NCI-H510A (cell line): ENCODE data around the gene ESPN.
"Not testable (repeated sequence)": the region's sequence is repeated elsewhere in the genome, so short reads cannot be mapped to it uniquely, and the experiment has no call there.

ENCODE experiments used
- DNase-seq: peaks from one replicate; lab custom pipeline; 2025; lab: John Stamatoyannopoulos, UW

The ESPN gene

DNA sequence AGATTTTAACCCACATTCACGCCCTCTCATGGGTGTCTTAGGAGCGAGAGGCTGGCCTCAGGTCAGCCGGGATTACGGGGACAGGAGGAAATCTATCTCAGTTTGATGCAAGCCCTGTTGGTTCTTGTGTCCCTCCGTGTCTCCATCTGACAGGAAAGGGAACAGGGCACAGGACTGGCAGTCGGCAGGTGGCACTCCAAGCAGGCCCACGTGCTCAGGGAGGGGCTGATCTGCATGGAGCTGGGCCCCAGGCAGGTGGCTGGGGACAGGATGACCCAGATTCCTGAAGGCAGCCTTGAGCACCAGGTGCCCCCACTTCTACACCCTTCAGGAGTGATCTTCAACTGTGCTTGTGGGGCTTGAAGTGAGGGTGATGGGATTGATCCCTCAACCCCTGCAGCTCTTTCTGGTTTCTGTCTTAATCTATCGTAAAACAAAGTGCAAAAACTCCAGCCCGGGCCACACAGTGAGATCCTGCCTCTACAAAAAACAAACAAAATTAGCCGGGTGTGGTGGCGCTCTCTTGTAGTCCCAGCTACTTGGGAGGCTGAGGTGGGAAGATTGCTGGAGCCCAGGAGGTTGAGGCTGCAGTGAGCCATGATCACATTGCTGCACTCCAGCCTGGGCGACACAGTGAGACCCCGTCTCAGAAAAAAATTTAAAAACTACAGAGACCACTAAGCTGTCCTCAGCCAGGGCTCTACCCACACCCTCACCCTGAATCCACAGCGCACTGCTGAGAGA lies 58.6 kb downstream of the ESPN start:
- peak; percentile 90 for DNase-seq

GRCh38 chr1:6483761-6484117 lies 59.2 kb downstream of the ESPN start:
- no peak for DNase-seq

DNA sequence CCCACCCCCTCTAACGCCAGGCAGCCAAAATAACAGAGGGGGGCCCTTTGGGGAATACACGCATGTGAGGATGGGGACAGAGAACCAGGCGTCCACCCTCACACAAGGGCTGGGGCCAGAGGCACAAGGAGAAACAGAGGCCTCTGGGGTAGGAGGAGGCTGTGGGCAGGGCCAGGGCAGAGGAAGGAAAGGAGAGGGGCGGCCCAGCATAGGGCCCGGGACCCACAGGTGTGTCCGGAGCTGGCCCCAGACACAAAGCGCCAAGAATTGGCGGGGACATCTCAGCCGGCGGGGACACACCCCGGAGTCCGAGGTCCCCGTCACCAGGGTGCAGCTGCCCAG lies 60.2 kb downstream of the ESPN start:
- DNase-seq: no peak

GRCh38 chr1:6485168-6486101 lies 60.9 kb downstream of the ESPN start:
- DNase-seq: no peak

DNA sequence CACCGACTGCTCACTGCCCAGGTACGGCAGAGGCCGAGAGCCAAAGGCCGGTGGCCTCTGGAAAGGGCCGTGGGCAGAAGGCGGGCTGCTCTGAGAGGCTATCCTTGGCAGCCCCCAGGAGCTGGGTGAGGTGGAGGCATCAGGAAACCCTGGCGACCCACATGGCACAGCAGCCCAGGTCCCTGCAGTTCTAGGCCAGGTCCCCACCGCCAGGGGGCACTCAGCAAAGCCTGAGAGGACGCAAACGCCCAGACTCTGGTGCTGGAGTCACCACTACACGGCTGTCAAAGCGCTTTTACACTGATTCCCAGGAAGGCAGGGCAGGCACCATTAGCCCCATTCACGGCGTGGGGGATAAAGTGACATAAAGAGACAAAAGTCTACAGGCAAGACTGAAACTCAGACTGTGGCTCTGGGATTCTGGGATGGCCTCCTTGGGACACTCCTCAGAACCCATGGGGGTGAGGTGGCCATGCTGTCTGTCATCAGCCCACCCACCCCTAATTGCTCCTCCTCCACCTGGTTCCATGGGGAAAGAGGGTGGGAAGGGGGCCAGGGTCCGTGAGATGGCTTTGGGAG lies 61.9 kb downstream of the ESPN start:
- peak; percentile 89 for DNase-seq

GRCh38 chr1:6487804-6488484 lies 63.4 kb downstream of the ESPN start:
- DNase-seq: no peak

DNA sequence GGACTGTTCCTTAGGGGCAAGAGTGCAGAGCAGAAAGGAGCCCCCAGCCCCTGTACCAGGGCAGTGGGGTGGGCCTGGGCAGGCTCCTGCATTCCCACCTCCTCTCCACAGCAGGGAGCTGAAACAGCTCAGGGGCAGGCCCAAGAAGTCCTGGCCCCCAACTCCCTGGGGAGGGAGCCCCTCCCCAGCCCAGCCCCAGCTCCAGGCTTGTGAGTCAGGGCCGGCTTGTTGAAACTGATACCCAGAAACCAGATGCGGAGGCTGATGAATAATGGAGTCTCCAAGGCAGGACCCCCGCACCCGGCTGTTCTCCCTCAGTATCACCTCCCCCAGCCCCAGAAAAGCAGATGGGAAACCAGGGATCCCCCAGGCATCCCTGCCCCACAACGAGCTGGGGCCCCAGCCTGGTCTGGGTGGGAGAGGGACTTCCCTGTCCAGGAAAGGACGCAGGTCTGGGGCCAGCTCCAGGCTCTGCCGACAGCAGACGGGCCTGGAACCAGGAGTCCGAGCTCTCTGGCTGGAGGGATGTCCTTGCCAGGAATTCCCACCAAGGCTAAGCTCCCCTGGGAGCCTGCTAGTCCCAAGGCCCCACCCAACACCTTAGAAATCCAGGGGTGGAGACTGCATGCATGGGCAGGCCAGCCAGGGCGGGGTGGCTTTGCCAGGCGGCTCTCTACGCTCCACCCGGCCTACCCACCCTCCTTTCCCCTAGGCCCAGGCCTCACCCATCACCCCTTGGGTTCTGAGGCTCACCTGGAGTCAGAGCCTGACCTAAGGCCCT lies 64.2 kb downstream of the ESPN start:
- DNase-seq: no peak

DNA sequence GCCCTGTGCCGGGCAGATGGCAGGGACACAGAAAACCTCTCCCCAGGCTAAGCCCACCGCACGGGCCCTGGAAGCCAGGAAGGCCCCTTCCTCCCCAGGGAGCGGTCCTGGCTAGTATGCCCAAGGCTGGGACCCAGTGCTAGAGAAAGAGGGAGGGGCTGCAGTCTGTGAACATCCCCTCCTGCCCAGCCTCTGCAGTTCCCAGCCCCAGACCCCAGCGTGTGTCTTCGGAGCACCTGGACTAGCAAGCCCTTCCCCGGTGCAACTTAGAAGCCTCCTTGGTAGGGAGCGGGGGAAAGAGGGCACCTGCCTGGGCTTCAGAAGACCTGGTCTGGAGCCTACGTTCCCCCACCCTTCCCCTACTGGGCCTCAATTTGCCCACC lies 64.8 kb downstream of the ESPN start:
- no peak for DNase-seq

DNA sequence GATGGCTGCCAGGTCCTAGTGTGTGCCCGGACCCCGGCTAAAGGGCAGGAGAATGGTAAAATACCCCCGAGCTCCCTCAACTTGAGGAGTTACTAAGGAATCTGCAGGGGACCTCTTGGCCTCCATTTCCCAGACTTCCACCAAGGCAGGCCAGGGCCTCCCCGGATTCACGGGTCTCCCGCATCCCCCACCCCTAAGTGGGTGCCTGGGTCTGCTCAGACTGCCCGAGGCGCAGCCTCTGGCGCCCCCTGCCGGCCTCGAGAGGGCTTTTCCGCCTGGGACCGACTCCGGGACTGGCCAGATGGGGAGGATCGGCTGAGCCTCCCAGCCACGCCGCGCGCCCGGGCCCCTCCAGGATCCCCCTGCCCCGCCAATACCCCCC lies 65.2 kb downstream of the ESPN start:
- peak; percentile 51 for DNase-seq

DNA sequence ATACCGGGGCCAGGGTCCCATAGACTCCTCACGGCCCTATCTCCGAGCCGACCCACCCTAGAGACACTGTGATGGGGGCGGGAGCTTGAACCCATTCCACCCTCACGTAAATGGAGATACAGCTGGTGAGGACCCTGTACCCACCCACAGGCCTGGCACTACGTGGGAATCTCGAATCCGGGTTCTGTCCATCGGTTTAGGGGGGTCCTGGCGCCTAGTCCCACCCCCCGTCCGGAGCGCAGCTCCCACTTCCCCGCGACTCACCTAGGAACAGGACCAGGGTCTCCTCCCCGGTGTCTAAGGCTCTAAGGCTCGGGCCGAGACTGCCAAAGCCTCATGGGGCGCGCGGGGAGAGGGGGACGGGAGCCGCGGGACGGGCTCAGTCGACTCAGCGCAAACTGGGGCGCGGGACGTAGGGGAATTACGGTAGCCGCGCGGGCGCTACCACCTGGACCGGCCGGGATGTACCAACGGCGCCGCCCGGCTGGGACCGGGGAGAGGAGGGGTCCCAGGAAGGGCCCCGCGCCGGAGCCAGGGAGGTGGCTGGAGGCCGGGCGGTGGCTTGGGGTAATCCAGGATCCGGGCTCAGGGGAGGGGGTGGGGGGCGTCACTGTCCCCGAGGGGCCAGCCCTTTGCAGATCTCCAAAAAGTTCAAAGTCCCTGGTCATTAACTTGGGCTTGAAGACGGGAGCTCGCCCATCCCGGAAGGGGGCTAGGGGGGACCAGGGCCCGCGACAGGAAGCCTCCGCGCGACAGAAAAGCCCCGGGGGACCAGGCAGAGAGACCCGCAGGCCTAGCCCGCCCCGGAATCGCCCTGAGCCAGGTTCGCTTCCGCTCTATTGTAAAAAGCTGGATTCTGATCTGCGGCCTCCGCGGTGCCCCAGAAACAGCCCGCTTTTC lies 65.9 kb downstream of the ESPN start:
- peak; percentile 84 for DNase-seq

DNA sequence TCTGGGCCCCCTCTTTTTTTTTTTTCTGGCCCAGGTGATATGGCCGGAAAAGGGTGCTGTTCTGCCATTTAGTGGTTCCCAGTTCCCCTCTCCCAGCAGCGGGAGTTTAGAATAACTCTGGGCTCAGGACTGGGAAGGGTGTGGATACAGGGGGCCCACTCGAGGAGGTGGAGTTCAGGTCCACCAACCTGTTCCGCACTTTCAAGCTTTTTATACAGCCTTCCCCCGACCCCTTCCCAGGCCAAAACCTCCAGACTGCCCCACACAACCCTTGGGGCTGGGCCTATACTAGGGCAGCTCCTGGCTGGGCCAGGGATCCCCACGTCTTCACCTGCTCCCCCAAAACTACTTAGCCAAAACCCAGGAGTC lies 66.5 kb downstream of the ESPN start:
- no peak for DNase-seq

DNA sequence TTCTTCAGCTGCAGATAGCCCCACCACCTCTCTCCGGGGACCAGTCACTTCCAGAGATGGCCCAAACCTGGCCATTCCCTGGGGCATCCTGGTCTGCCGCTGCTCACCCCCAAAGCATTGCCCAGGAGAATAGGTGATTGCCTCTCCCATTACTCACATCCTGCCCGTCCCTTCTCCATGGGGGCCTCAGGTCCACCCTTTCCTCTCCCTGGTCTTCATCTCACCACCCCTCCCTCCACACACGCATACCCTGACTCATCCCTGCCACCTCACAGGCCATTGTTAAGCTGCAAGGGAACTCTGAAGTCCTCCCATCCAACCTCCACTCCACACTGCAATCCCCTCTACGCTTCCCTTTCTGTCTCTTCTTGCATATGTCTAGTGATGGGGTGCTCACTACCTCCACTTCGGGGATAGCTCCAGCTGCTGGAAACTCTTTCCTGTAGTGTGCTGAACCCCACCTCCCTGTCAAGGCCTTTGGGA lies 66.9 kb downstream of the ESPN start, which contains the start of gene PLEKHG5:
Gene PLEKHG5, minus strand, starts transcription at position 188 of the 483 bp plus-strand sequence. CDS start 14,096 bp downstream, outside the sequence.
- no peak for DNase-seq

DNA sequence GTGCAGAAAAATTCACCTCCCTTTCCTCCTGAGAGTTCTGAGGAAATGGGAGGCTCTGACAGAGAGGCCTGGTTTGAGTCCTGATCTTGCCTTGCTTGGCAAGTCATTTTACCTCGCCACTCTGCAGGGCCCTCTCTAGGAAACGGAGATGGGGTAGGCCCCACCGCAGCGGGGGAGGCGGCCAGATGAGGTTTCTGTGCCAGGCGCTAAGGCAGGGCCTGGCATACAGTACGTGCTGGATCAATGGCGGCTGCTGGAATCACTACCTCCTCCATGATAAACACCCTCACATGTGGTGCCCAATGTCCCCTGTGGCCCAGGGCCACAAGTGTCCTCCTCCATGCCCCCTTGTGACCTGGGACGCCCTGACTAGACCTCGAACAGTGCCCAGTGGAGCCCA lies 67.4 kb downstream of the ESPN start:
- DNase-seq: no peak

DNA sequence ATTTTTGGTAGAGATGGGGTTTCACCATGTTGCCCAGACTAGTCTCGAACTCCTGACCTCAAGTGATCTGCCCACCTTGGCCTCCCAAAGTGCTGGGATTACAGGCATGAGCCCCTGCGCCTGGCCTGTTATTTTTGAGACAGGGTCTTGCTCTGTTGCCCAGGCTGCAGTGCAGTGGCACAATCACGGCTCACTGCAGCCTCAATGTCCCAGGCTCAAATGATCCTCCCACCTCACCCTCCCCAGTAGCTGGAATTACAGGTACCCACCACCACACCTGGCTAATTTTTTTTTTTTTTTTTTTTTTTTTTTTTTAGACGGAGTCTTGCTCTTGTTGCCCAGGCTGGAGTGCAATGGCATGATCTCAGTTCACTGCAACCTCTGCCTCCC lies 69.3 kb downstream of the ESPN start:
- DNase-seq: not testable (repeated sequence)

GRCh38 chr1:6494627-6495026 lies 70.1 kb downstream of the ESPN start:
- DNase-seq: no peak

DNA sequence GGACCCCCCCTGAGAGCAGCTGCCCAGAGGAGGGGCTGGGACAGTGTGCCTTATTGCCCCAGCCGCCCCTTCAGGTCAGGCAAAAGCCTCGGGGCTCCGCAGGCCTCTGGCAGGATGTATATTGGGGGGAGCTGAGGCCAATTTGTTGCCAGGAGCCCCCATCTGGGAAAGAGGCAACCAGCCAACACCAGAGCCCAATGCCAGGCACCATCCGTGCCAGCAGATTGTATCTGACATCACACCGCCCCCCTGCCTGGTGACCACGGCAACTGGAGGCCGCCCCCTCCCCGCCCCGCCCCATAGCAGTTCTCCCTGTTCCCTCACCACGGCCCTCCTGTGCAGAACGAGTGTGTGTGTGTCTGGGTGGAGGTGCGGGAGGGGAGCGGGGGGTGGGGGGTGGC lies 70.5 kb downstream of the ESPN start:
- peak; percentile 53 for DNase-seq

- no peak for DNase-seq
Measured at GRCh38 chr1:6495540-6496364, 71.2 kb downstream of the ESPN start.

GRCh38 chr1:6496365-6496721 lies 71.8 kb downstream of the ESPN start:
- DNase-seq: no peak

GRCh38 chr1:6496890-6497214 lies 72.3 kb downstream of the ESPN start:
- DNase-seq: no peak
